PC-9 (cell line): ENCODE data around the gene TMEM174. TPM values are rescaled to one million over a fixed set of nuclear protein-coding genes. Genes with fewer than 3 reads are reported as not detected.

Experiments used
- BruUV-seq: library from RNA; stranded (reverse); fragments of 400-500 nt; replicated peaks from 2 replicates; lab custom pipeline; 2021; lab: Mats Ljungman, UMichigan
- CTCF ChIA-PET: fragments of 300-600 bp; sonication (Branson Sonifier 250); formaldehyde crosslinking; loops from one replicate; lab custom pipeline; 2022; ENCODE audit warnings: antibody characterized with exemption; lab: Charles Lee
- POLR2A ChIA-PET: fragments of 300-600 bp; sonication (Branson Sonifier 250); formaldehyde crosslinking; loops from one replicate; lab custom pipeline; 2022; ENCODE audit warnings: antibody characterized with exemption; ENCODE audit not compliant: unreplicated experiment; lab: Charles Lee
- DNase-seq, 2 experiments: peaks; one replicate each; pipeline versions ENCODE4 v3.0.0 to v3.0.0-alpha.2; 2015 to 2022; ENCODE audit warnings: mixed read lengths in 1 of 2
- H2AFZ ChIP-seq: fragments of 200-600 bp; sonication (generic); 2 replicates; pipeline ENCODE4 v1.8.1; 2017; ENCODE audit warnings: antibody characterized with exemption
- H3F3A ChIP-seq: fragments of 200-600 bp; sonication (generic); 2 replicates; pipeline ENCODE4 v1.8.1; 2017; ENCODE audit warnings: antibody characterized with exemption, mild to moderate bottlenecking, low read depth; ENCODE audit not compliant: insufficient read depth
- H3K27ac ChIP-seq: fragments of 200-600 bp; sonication (generic); 2 replicates; pipeline ENCODE4 v1.6.1; 2016; ENCODE audit warnings: mixed run types
- H3K27me3 ChIP-seq: fragments of 200-600 bp; sonication (generic); 2 replicates; pipeline ENCODE4 v1.6.1; 2016; ENCODE audit warnings: low read depth, mixed run types; ENCODE audit not compliant: insufficient read depth
- H3K36me3 ChIP-seq: fragments of 200-600 bp; sonication (generic); 2 replicates; pipeline ENCODE4 v1.6.1; 2016; ENCODE audit warnings: low read depth, mixed run types
- H3K4me1 ChIP-seq: fragments of 200-600 bp; sonication (generic); replicated peaks from 2 replicates; pipeline ENCODE4 v1.6.1; 2016; ENCODE audit warnings: mixed run types; ENCODE audit not compliant: insufficient read depth
- H3K4me2 ChIP-seq: fragments of 200-600 bp; sonication (generic); 2 replicates; pipeline ENCODE4 v1.6.1; 2017; ENCODE audit warnings: mixed run types
- H3K4me3 ChIP-seq: fragments of 200-600 bp; sonication (generic); 2 replicates; pipeline ENCODE4 v1.6.1; 2016; ENCODE audit warnings: mixed run types
- H3K79me2 ChIP-seq: fragments of 200-600 bp; sonication (generic); 2 replicates; pipeline ENCODE4 v1.6.1; 2017; ENCODE audit warnings: low read depth, mixed run types
- H3K9me2 ChIP-seq: fragments of 200-600 bp; sonication (generic); 2 replicates; pipeline ENCODE4 v1.8.1; 2017; ENCODE audit warnings: mild to moderate bottlenecking; ENCODE audit not compliant: insufficient read depth
- H3K9me3 ChIP-seq: fragments of 200-600 bp; sonication (generic); 2 replicates; pipeline ENCODE4 v1.8.1; 2016; ENCODE audit warnings: low read depth; ENCODE audit not compliant: insufficient read depth
- H4K20me1 ChIP-seq: fragments of 200-600 bp; sonication (generic); 2 replicates; pipeline ENCODE4 v1.8.1; 2017; ENCODE audit not compliant: insufficient read depth
- CTCF ChIP-seq: fragments of 200-600 bp; sonication (generic); conservative IDR thresholded peaks from 2 replicates; pipeline ENCODE4 v1.6.1; 2017; ENCODE audit warnings: mixed run types, antibody characterized with exemption, mild to moderate bottlenecking, moderate library complexity
- EZH2 ChIP-seq: fragments of 200-600 bp; sonication (generic); IDR thresholded peaks from 2 replicates; pipeline ENCODE4 v1.8.0; 2017; ENCODE audit warnings: antibody characterized with exemption, low read depth
- intact Hi-C: fragments of 100-400 bp; cut with micrococcal nuclease; formaldehyde crosslinking; loops from one replicate; pipeline ENCODE4 v1.10.0; 2022; ENCODE audit not compliant: unreplicated experiment
- total RNA-seq: library from RNA; stranded (reverse); gene quantifications from 2 replicates; pipeline ENCODE4 v1.2.3, GENCODE V29; 2021

Gene TMEM174
- total RNA-seq, 1 experiment from 2014 or later: not detected

GRCh38 chr5:73178265-73178664, 5.3 kb downstream of the TMEM174 start:
- no peak overlapping the region for H2AFZ ChIP-seq
- intact Hi-C loops: no loop called here
- no peak overlapping the region for H3K27ac ChIP-seq
- TF ChIP-seq EZH2 (no peak), CTCF (no peak)
- H3K79me2 ChIP-seq: no peaks in the 10 kb centered on the region
- ChIA-PET POLR2A (no interaction called here), CTCF (interaction anchor here (0.6 kb wide), 1 partner anchor 91 kb away, joined by 3 read pairs; no protein-coding TSS in a partner anchor)
- H3K36me3 ChIP-seq: no peaks in the 10 kb centered on the region
- H4K20me1 ChIP-seq: no peaks in the 10 kb centered on the region
- no peaks in the 10 kb centered on the region for H3F3A ChIP-seq
- no peaks in the 10 kb centered on the region for H3K4me1 ChIP-seq
- DNase-seq: no peak
- H3K4me2 ChIP-seq: no peak overlapping the region
- H3K27me3 ChIP-seq: no peaks in the 10 kb centered on the region
- BruUV-seq: no TSS peak
- no peaks in the 10 kb centered on the region for H3K9me2 ChIP-seq
- H3K4me3 ChIP-seq: no peak overlapping the region
- no peaks in the 10 kb centered on the region for H3K9me3 ChIP-seq

GRCh38 chr5:73179730-73180129, 6.7 kb downstream of the TMEM174 start:
- H3F3A ChIP-seq: no peaks in the 10 kb centered on the region
- DNase-seq: no peak
- POLR2A ChIA-PET: no interaction called here
- no peak overlapping the region for H3K4me3 ChIP-seq
- no peaks in the 10 kb centered on the region for H3K36me3 ChIP-seq
- H3K27ac ChIP-seq: no peak overlapping the region
- no peaks in the 10 kb centered on the region for H4K20me1 ChIP-seq
- intact Hi-C loops: no loop called here
- H3K27me3 ChIP-seq: no peaks in the 10 kb centered on the region
- no peak overlapping the region for H3K4me2 ChIP-seq
- H3K9me2 ChIP-seq: no peaks in the 10 kb centered on the region
- no peaks in the 10 kb centered on the region for H3K79me2 ChIP-seq
- CTCF ChIA-PET: no interaction called here
- BruUV-seq: no TSS peak
- H2AFZ ChIP-seq: no peak overlapping the region
- no peaks in the 10 kb centered on the region; the same call in 1 of the 2 replicates for H3K9me3 ChIP-seq
- H3K4me1 ChIP-seq: no peaks in the 10 kb centered on the region
- TF ChIP-seq CTCF (no peak), EZH2 (no peak)

- no peak overlapping the region for H3K4me3 ChIP-seq
- no peak for TF ChIP-seq CTCF
- no peak for TF ChIP-seq EZH2
- CTCF ChIA-PET: no interaction called here
These were observed 7.6 kb downstream of the TMEM174 start for GRCh38 chr5:73180566-73180965.

More at GRCh38 chr5:73180566-73180965, 7.6 kb downstream of the TMEM174 start:
- no peak overlapping the region for H2AFZ ChIP-seq
- intact Hi-C loops: no loop called here
- POLR2A ChIA-PET: no interaction called here
- no peaks in the 10 kb centered on the region; the same call in none of the 2 replicates for H3K9me3 ChIP-seq
- DNase-seq: no peak
- H3K9me2 ChIP-seq: no peaks in the 10 kb centered on the region; the same call in 1 of the 2 replicates
- no peaks in the 10 kb centered on the region for H4K20me1 ChIP-seq
- H3K36me3 ChIP-seq: no peaks in the 10 kb centered on the region
- H3K27me3 ChIP-seq: no peaks in the 10 kb centered on the region
- no peaks in the 10 kb centered on the region for H3K4me1 ChIP-seq
- H3F3A ChIP-seq: no peaks in the 10 kb centered on the region
- H3K79me2 ChIP-seq: no peaks in the 10 kb centered on the region
- no TSS peak for BruUV-seq
- no peak overlapping the region for H3K27ac ChIP-seq
- no peak overlapping the region for H3K4me2 ChIP-seq
